HT-29 (cell line): ENCODE data around the gene PIGK. TPM values are rescaled to one million over a fixed set of nuclear protein-coding genes. Genes with fewer than 3 reads are reported as not detected.

ENCODE experiments used
- DNase-seq: peaks from one replicate; pipeline ENCODE4 v3.0.0-alpha.2; 2015; ENCODE audit warnings: low spot score
- small RNA-seq: library from RNA; depleted of rRNA; stranded (forward); fragments of <200 nt; gene quantifications from one replicate; pipeline ENCODE3, GENCODE V24; 2014
- total RNA-seq: library from RNA; depleted of rRNA; stranded (reverse); fragments of >200 nt; shearing (Covaris generic); gene quantifications from 2 replicates; pipeline ENCODE4 v1.2.3, GENCODE V29; 2014; rRNA removed

The PIGK gene
- total RNA-seq, 1 experiment from 2014 or later: 4.8 TPM

DNA sequence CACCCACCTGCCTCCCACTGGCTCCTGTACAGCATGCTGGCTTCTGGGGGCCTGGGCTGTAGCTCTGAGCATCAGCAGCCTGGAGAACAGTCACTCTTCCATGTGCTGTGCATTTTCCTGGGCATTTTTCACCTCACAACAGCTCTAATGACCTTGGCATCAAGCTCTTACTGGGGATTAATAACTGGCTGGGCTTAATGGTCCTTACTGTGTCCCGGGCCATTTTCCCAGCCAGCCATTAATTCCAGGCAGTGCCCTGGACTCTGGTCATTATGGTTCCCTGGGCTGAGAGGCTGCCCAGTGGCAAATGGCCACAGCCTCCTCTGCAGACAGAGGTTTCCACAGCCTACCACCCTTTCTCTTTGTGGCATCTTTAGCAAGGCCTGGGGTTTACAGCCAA, 180.1 kb downstream of the PIGK start:
- DNase-seq: no peak

Small RNA genes within 50 kb of the gene (small RNA-seq; reads per million reads assigned to genes)
- not detected for gene MIR7156

Other genes with a start within 250 kb of the PIGK start
- gene AK5, start 62.6 kb upstream of the PIGK start, total RNA-seq: not detected in 2 replicates